Measurements from ENCODE around the gene PPP2R2D.

The PPP2R2D gene

GRCh38 chr10:131855461-131856401 is 45.1 kb upstream of the PPP2R2D start:
- TF ChIP-seq CTCF (IDR thresholded peaks at IDR 0.05), result no peak
- TF ChIP-seq ZFX (IDR thresholded peaks at IDR 0.05; ENCODE audit: borderline replicate concordance), result no peak
- H3K27ac ChIP-seq, result no peak overlapping the region

- no peak overlapping the region for H3K27ac ChIP-seq
- TF ChIP-seq ZFX (IDR thresholded peaks at IDR 0.05; ENCODE audit: borderline replicate concordance) (no peak), CTCF (IDR thresholded peaks at IDR 0.05) (no peak)
These were observed 44.2 kb upstream of the PPP2R2D start for GRCh38 chr10:131856441-131857094.

GRCh38 chr10:131857156-131858117 is 43.4 kb upstream of the PPP2R2D start:
- no peak for TF ChIP-seq ZFX (IDR thresholded peaks at IDR 0.05; ENCODE audit: borderline replicate concordance)
- no peak for TF ChIP-seq CTCF (IDR thresholded peaks at IDR 0.05)
- H3K27ac ChIP-seq, result no peak overlapping the region

- H3K27ac ChIP-seq, result no peak overlapping the region
- no peak for TF ChIP-seq ZFX (IDR thresholded peaks at IDR 0.05; ENCODE audit: borderline replicate concordance)
- no peak for TF ChIP-seq CTCF (IDR thresholded peaks at IDR 0.05)
These were observed 42.7 kb upstream of the PPP2R2D start for GRCh38 chr10:131858118-131858515.

GRCh38 chr10:131858583-131859340 is 42.0 kb upstream of the PPP2R2D start:
- H3K27ac ChIP-seq, result no peak overlapping the region
- TF ChIP-seq ZFX (IDR thresholded peaks at IDR 0.05; ENCODE audit: borderline replicate concordance) (no peak), CTCF (IDR thresholded peaks at IDR 0.05) (no peak)

- TF ChIP-seq ZFX (IDR thresholded peaks at IDR 0.05; ENCODE audit: borderline replicate concordance), result no peak
- no peak for TF ChIP-seq CTCF (IDR thresholded peaks at IDR 0.05)
- H3K27ac ChIP-seq, result no peak overlapping the region
These were observed 41.3 kb upstream of the PPP2R2D start for GRCh38 chr10:131859341-131860020.

All from 22Rv1 (cell line).